Measurements from ENCODE around the gene KLC4.
"Not testable (repeated sequence)": the region's sequence is repeated elsewhere in the genome, so short reads cannot be mapped to it uniquely, and the experiment has no call there.

The KLC4 gene

DNA sequence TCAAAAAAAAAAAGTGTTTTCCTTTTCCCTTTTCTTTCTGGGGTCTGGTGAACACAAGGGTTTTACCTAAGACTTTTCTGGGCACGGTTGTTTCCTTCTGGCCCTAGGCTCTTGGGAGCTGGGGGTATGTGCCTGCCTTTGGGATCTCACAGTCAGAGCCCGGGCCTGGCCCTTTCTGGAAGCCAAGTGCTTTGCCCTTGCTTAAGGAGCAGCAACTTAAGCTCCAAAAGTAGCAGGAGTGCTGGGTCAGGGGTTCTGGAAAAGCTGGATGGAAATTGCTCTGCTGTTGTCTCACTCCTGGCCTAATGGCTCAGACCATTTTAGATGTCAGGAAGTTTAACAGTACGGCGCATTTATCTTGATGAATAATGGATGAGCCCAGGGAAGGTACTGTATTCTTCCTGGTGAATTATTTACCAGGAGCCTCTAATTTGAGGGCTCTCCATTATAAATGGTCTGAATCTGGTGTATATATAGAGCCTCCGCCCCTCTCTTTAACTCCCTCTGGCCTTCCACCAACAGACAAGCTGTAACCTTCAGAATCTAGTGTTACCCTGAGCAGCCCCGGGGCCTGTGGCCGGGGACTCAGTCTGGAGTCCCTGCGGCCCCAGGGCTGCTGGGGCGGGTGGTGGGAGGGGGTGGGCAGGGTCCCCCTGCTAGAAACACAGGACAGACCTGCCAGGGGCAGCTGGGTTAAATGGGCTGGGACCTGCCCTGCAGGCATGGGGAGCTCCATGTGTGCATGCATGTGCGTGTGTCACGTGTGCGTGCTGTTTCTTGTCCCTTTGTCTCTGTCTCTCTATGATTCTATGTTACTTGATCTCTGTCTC is 54.2 kb downstream of the KLC4 start:
- in situ Hi-C loops (cut with HindIII; ENCODE audit: low sequenced_read_pairs) = no loop called here
- no peak for DNase-seq (ENCODE audit: low read depth, low spot score)
- no peak overlapping the region for H3K4me3 ChIP-seq (ENCODE audit: low read depth, low read length)
- TF ChIP-seq, protein P1, sequence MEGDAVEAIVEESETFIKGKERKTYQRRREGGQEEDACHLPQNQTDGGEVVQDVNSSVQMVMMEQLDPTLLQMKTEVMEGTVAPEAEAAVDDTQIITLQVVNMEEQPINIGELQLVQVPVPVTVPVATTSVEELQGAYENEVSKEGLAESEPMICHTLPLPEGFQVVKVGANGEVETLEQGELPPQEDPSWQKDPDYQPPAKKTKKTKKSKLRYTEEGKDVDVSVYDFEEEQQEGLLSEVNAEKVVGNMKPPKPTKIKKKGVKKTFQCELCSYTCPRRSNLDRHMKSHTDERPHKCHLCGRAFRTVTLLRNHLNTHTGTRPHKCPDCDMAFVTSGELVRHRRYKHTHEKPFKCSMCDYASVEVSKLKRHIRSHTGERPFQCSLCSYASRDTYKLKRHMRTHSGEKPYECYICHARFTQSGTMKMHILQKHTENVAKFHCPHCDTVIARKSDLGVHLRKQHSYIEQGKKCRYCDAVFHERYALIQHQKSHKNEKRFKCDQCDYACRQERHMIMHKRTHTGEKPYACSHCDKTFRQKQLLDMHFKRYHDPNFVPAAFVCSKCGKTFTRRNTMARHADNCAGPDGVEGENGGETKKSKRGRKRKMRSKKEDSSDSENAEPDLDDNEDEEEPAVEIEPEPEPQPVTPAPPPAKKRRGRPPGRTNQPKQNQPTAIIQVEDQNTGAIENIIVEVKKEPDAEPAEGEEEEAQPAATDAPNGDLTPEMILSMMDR (IDR thresholded peaks at IDR 0.05; ENCODE audit: low read depth, low read length) = no peak

DNA sequence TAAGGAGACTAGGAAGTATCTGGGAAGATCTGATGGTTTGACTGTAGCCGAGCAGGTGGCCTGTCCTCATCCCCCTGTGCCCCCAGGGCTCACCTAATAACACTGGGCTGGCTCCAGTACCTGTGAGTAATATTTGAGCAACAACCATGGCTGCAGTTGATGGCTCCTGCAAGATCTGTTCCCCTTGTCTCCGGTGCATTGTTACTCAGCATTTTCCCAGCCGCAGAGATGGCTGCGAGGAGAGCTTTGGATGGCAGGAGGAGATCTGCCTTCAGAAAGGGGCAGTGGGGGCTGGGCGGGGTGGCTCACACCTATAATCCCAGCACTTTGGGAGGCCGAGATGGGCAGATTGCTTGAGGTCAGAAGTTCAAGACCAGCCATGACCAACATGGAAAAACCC is 55.9 kb downstream of the KLC4 start:
- in situ Hi-C loops (cut with HindIII; ENCODE audit: low sequenced_read_pairs) = no loop called here
- TF ChIP-seq, protein P1 (IDR thresholded peaks at IDR 0.05; ENCODE audit: low read depth, low read length) = no peak
- no peak for DNase-seq (ENCODE audit: low read depth, low spot score)
- no peak overlapping the region for H3K4me3 ChIP-seq (ENCODE audit: low read depth, low read length)

DNA sequence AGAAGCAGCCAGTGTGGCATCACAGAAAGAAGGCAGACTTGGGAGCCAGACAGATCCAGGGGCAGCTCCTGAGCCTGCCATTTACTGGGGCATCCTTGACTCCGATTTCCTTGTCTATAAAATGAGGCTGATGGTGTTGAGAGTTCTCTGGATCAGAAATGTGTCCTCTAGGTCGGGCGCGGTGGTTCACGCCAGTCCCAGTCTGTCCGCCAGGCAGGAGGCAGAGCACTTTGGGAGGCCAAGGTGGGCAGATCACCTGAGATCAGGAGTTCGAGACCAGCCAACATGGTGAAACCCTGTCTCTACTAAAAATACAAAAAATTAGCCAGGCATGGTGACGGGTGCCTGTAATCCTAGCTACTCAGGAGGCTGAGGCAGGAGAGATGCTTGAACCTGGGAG is 58.0 kb downstream of the KLC4 start:
- H3K4me3 ChIP-seq (ENCODE audit: low read depth, low read length); DNase-seq (ENCODE audit: low read depth, low spot score); in situ Hi-C loops (cut with HindIII; ENCODE audit: low sequenced_read_pairs): not testable (repeated sequence)

DNA sequence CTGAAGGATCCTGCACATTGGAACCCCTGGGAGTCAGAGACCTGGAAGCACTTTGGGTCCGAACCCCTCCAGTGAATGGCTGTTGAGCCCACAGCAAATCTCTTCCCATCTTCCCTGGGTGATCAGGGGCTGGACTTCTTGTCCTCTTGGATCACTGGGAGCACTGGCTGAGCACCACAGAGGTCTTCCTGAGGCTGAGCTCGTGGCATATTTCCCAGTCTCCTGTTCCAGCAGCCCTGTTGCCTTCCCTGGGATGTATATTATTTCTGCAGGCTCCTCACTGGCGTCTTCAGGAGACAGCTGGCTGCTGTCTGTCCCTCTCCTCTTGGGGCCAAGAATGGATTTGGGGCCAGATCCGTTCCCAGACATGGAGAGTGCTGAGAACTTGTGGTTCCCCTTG is 60.1 kb downstream of the KLC4 start:
- DNase-seq (ENCODE audit: low read depth, low spot score) = no peak
- in situ Hi-C loops (cut with HindIII; ENCODE audit: low sequenced_read_pairs) = no loop called here
- no peak overlapping the region for H3K4me3 ChIP-seq (ENCODE audit: low read depth, low read length)
- TF ChIP-seq, protein P1 (IDR thresholded peaks at IDR 0.05; ENCODE audit: low read depth, low read length) = no peak

DNA sequence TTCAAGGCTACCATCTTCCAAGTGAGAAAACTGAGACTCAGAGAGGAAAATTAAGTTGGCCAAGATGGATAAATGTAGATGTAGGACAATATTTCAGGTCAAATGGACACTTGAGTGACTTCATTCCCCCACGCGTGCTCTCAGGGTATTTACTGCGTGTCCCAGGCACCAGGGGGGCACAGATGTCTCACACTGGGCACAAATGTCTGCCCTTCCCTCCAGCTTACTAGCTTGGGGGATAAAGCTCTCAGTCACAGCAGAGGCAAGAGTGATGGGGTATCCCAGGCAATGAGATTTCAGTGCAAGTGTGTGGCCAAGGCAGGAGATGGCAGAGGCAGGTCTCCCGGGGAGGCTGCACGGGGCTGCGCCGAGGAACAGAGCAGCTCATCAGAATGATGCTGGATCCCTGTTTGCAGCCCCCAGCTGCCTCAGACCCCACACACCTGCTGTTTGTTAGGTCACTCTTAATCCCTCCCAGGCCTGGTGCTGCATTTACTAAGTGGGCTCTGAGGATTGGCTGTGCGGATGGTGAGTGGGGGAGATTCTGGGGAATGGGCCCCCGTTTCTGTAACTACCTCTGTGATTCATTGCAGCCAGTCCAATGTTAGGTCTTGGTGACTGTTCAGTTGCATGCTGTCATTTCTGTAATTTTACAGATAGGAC is 60.8 kb downstream of the KLC4 start:
- TF ChIP-seq, protein P1 (IDR thresholded peaks at IDR 0.05; ENCODE audit: low read depth, low read length) = no peak
- no peak for DNase-seq (ENCODE audit: low read depth, low spot score)
- H3K4me3 ChIP-seq (ENCODE audit: low read depth, low read length) = no peak overlapping the region
- in situ Hi-C loops (cut with HindIII; ENCODE audit: low sequenced_read_pairs) = no loop called here

DNA sequence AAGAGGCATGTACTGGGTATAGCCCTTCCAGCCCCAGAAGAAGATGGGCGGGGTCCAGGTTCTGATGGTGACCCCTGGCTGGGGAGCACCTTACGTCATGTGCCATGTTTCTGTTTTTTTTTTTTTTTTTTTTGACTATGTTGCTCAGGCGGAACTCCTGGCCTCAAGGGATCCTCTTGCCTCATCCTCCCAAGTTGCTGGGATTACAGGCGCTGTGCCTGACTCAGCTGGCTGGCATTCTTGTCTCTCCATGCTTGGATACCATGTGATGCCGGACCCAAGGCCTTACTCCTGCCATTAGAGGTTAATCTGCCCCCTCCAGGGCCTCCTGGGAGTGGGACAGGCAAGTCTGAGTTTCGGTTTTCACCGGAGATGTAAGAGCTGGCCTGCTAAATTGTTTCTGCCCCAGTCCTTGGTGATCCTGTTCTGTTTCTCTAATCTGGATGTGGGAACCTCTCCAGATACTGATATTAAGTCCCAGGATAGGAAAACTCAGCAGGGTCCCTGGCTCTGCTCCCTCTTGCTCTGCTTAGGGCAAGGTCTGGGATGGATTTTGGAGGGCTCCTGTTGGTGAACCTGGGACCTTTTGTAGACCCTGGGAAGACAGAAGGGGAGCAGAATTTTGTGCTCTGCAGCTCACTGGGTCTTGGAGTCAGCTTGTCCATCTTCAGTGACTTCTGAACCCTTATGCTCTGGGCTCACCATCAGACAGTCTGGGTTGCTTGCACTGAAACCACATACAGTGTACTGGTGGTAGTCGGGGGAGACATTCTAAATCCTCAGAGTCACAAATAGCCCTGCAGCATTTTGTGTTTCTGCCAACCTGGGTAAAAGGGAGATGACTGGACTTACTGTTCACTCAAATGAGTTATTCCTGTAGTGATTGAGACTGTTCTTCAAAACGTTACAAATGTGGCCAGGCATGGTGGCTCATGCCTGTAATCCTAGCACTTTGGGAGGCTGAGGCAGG is 61.8 kb downstream of the KLC4 start:
- TF ChIP-seq, protein P1 (IDR thresholded peaks at IDR 0.05; ENCODE audit: low read depth, low read length) = peak; percentile 12
- in situ Hi-C loops (cut with HindIII; ENCODE audit: low sequenced_read_pairs) = no loop called here
- no peak overlapping the region for H3K4me3 ChIP-seq (ENCODE audit: low read depth, low read length)
- peak; percentile 96 for DNase-seq (ENCODE audit: low read depth, low spot score)
